ENCODE results near the gene GRIK4. TPM values are rescaled to one million over a fixed set of nuclear protein-coding genes. Genes with fewer than 3 reads are reported as not detected.
"Not testable (repeated sequence)": the region's sequence is repeated elsewhere in the genome, so short reads cannot be mapped to it uniquely, and the experiment has no call there.

GRIK4 gene
- total and polyA plus RNA-seq, 2 experiments from 2014 or later: not detected

DNA sequence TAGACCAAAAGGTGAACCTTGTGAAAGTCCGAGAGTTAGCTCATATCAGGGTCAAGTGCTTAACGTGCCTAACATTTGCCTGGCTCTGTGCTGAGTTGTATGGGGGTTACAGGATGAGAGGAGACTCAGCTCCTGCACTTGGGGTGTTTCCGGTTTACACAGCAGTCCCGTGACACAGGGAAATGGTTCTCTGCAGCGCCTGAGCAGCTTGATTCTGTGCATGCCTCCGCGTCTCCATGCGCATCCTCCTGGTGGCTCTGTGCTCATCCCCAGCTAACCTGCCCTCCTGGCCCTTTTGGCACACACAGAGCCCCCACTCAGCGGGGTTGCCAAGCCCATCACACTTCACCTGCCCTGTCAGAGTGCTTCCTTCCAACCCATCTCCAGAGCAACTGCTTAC lies 274.0 kb downstream of the GRIK4 start:
- Histone ChIP-seq H3K9ac (no peak overlapping the region), H3K9me3 (ENCODE audit: low read depth) (no peaks in the 10 kb centered on the region), H3K79me2 (ENCODE audit: insufficient read depth) (no peaks in the 10 kb centered on the region), H3K4me3 (no peak overlapping the region), H4K20me1 (ENCODE audit: insufficient read depth) (no peaks in the 10 kb centered on the region), H3F3A (ENCODE audit: insufficient read depth) (no peaks in the 10 kb centered on the region), H3K36me3 (ENCODE audit: low read depth) (no peaks in the 10 kb centered on the region), H2AFZ (no peak overlapping the region), H3K9me2 (ENCODE audit: insufficient read depth) (no peaks in the 10 kb centered on the region), H3K4me1 (ENCODE audit: insufficient read depth) (no peaks in the 10 kb centered on the region), H3K27me3 (replicated peaks; ENCODE audit: insufficient read depth) (peaks cover 13% of the 10 kb centered on the region; the same call in 1 of the 2 replicates), H3K27ac (no peak overlapping the region), H3K4me2 (ENCODE audit: unreplicated experiment) (no peak overlapping the region)
- WGBS, 2 experiments (ENCODE audit: low coverage in 1 of 2, low lambda C conversion rate in 2 of 2, missing lambda C conversion rate in 2 of 2): 59 to 60% methylated on average over 9 of the region's 9 CpGs
- no peak for DNase-seq
- TF ChIP-seq EZH2 (IDR thresholded peaks at IDR 0.05; ENCODE audit: insufficient read depth, poor library complexity, severe bottlenecking) (no peak), EZH2phosphoT487 (IDR thresholded peaks at IDR 0.05; ENCODE audit: insufficient read depth, low read depth) (no peak)
- in situ Hi-C loops (cut with MboI): no loop called here

DNA sequence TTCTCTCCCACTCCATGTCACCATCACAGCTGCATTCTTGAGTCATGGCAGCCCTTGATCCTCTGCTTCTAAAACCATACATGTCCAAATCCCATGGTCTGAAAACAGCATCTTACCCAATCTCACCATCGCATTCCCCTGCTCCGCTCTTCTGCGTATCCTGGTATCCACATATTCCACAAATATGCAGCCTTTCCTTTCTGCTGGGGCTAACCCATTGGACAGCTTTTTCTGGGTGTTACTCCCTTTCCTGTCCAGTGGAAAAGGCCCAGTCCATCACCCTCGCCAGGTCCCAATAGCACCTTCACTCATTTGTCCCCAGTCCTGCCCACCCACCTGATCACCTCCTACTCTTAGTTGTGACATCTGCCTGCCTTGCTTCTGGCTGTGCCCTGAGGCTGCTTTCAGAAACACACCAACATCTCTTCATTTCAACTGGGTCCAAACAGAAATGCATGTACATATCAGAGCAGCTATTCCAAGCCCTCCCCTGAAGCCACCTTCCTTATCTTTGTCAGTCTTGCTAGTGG lies 274.7 kb downstream of the GRIK4 start:
- Histone ChIP-seq H3K36me3 (ENCODE audit: low read depth) (no peaks in the 10 kb centered on the region), H3K9me2 (ENCODE audit: insufficient read depth) (no peaks in the 10 kb centered on the region), H3K4me1 (ENCODE audit: insufficient read depth) (no peaks in the 10 kb centered on the region), H3K79me2 (ENCODE audit: insufficient read depth) (no peaks in the 10 kb centered on the region), H3F3A (ENCODE audit: insufficient read depth) (no peaks in the 10 kb centered on the region), H3K9ac (no peak overlapping the region), H3K27ac (no peak overlapping the region), H3K9me3 (ENCODE audit: low read depth) (no peaks in the 10 kb centered on the region), H3K4me3 (no peak overlapping the region), H3K27me3 (replicated peaks; ENCODE audit: insufficient read depth) (peaks cover 15% of the 10 kb centered on the region; the same call in 1 of the 2 replicates), H3K4me2 (ENCODE audit: unreplicated experiment) (no peak overlapping the region), H4K20me1 (ENCODE audit: insufficient read depth) (no peaks in the 10 kb centered on the region), H2AFZ (no peak overlapping the region)
- TF ChIP-seq EZH2 (IDR thresholded peaks at IDR 0.05; ENCODE audit: insufficient read depth, poor library complexity, severe bottlenecking) (no peak), EZH2phosphoT487 (IDR thresholded peaks at IDR 0.05; ENCODE audit: insufficient read depth, low read depth) (no peak)
- in situ Hi-C loops (cut with MboI): no loop called here
- no peak for DNase-seq
- WGBS, 2 experiments (ENCODE audit: low coverage in 1 of 2, low lambda C conversion rate in 2 of 2, missing lambda C conversion rate in 2 of 2): 59 to 70% methylated on average over 4 of the region's 4 CpGs

DNA sequence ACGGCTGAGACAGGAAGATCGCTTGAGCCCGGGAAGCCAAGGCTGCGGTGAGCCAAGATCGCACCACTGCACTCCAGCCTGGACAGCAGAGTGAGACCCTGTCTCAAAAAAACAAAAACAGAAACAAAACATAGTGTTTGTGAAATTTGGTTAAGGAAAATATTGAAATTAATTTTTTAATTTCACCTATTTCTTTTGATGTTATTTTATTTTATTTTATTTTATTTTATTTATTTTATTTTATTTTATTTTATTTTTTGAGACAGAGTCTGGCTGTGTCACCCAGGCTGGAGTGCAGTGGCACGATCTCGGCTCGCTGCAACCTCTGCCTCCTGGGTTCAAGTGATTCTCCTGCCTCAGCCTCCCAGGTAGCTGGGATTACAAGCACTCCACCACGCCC lies 275.7 kb downstream of the GRIK4 start:
- not testable (repeated sequence) for H3K9me2 ChIP-seq (ENCODE audit: insufficient read depth)
- 55 to 56% methylated on average over 9 of the region's 9 CpGs for WGBS, 2 experiments (ENCODE audit: low coverage in 1 of 2, low lambda C conversion rate in 2 of 2, missing lambda C conversion rate in 2 of 2)

DNA sequence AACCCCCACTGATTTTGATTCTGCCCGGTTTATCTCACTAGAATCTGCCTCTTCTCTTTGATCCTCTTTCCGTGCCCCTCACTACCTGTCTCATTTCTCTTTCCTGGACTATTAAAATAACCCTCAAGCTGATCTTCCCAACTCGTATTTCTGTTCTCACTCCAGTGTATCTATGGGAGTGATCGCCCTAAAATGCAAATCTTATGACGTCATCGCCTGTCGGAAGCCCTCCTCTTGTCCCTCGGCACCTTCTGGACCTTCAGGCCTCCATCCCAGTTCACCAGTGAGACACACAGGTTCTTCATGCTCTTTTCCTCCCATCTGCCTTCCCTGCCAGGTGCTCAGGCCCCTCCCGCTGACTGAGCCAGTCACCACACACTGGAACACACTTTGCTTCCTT lies 277.8 kb downstream of the GRIK4 start:
- Histone ChIP-seq H3K36me3 (ENCODE audit: low read depth) (no peaks in the 10 kb centered on the region), H3K27ac (no peak overlapping the region), H3K9me3 (ENCODE audit: low read depth) (no peaks in the 10 kb centered on the region), H3F3A (ENCODE audit: insufficient read depth) (no peaks in the 10 kb centered on the region), H2AFZ (no peak overlapping the region), H4K20me1 (ENCODE audit: insufficient read depth) (no peaks in the 10 kb centered on the region), H3K4me1 (ENCODE audit: insufficient read depth) (no peaks in the 10 kb centered on the region), H3K4me2 (ENCODE audit: unreplicated experiment) (no peak overlapping the region), H3K9me2 (ENCODE audit: insufficient read depth) (no peaks in the 10 kb centered on the region), H3K9ac (no peak overlapping the region), H3K79me2 (ENCODE audit: insufficient read depth) (no peaks in the 10 kb centered on the region), H3K4me3 (no peak overlapping the region), H3K27me3 (replicated peaks; ENCODE audit: insufficient read depth) (peaks cover 23% of the 10 kb centered on the region; the same call in 1 of the 2 replicates)
- WGBS, 2 experiments (ENCODE audit: low coverage in 1 of 2, low lambda C conversion rate in 2 of 2, missing lambda C conversion rate in 2 of 2): 52 to 54% methylated on average over 9 of the region's 9 CpGs
- no peak for DNase-seq
- TF ChIP-seq EZH2phosphoT487 (IDR thresholded peaks at IDR 0.05; ENCODE audit: insufficient read depth, low read depth) (no peak), EZH2 (IDR thresholded peaks at IDR 0.05; ENCODE audit: insufficient read depth, poor library complexity, severe bottlenecking) (no peak)
- in situ Hi-C loops (cut with MboI): no loop called here

More for the DNA sequence above, 275.7 kb downstream of the GRIK4 start:
- H3K27ac ChIP-seq; H3K9me3 ChIP-seq (ENCODE audit: low read depth); DNase-seq; in situ Hi-C loops (cut with MboI); H3K36me3 ChIP-seq (ENCODE audit: low read depth); H3K4me2 ChIP-seq (ENCODE audit: unreplicated experiment); H3K4me1 ChIP-seq (ENCODE audit: insufficient read depth); H3K4me3 ChIP-seq; H3F3A ChIP-seq (ENCODE audit: insufficient read depth); H3K79me2 ChIP-seq (ENCODE audit: insufficient read depth); H3K9ac ChIP-seq; H2AFZ ChIP-seq; H4K20me1 ChIP-seq (ENCODE audit: insufficient read depth): not testable (repeated sequence)
- peaks cover 24% of the 10 kb centered on the region; the same call in 1 of the 2 replicates for H3K27me3 ChIP-seq (replicated peaks; ENCODE audit: insufficient read depth)

DNA sequence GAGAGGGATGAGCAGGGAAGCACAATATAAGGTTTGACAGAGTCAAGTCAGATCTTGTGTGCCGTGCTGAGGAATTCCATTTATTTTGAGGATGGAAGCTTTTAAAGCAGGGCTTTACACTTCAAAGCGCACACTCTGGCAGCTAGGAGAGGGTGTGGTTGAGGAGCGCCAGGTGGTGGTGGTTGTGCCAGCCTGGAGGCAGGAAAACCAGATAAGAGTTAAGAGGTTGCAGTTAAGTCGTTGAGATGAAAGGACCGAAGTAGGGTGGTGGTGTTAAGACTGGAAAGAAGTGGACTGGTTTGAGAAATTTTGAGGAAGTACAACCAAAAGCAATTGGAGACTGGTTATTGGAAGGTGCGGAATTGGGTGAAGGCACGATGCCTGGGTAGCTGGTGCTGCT lies 280.8 kb downstream of the GRIK4 start:
- H3K9me3 ChIP-seq (ENCODE audit: low read depth): no peaks in the 10 kb centered on the region
- H3K36me3 ChIP-seq (ENCODE audit: low read depth): no peaks in the 10 kb centered on the region
- no peak for DNase-seq
- no peak overlapping the region for H3K4me3 ChIP-seq
- whole genome bisulfite sequencing, 2 experiments (ENCODE audit: low coverage in 1 of 2, low lambda C conversion rate in 2 of 2, missing lambda C conversion rate in 2 of 2): 58 to 62% methylated on average over 7 of the region's 7 CpGs
- H3K27me3 ChIP-seq (replicated peaks; ENCODE audit: insufficient read depth): peaks cover 35% of the 10 kb centered on the region
- H3K4me1 ChIP-seq (ENCODE audit: insufficient read depth): no peaks in the 10 kb centered on the region
- H2AFZ ChIP-seq: no peak overlapping the region
- H3K4me2 ChIP-seq (ENCODE audit: unreplicated experiment): no peak overlapping the region
- no peaks in the 10 kb centered on the region for H3K9me2 ChIP-seq (ENCODE audit: insufficient read depth)
- TF ChIP-seq EZH2 (IDR thresholded peaks at IDR 0.05; ENCODE audit: insufficient read depth, poor library complexity, severe bottlenecking) (no peak), EZH2phosphoT487 (IDR thresholded peaks at IDR 0.05; ENCODE audit: insufficient read depth, low read depth) (no peak)
- no peaks in the 10 kb centered on the region for H3F3A ChIP-seq (ENCODE audit: insufficient read depth)
- in situ Hi-C loops (cut with MboI): no loop called here
- no peaks in the 10 kb centered on the region for H3K79me2 ChIP-seq (ENCODE audit: insufficient read depth)
- H3K27ac ChIP-seq: no peak overlapping the region
- no peak overlapping the region for H3K9ac ChIP-seq
- no peaks in the 10 kb centered on the region for H4K20me1 ChIP-seq (ENCODE audit: insufficient read depth)
